Astrocyte (in vitro differentiated cells and primary cell): Measurements from ENCODE around the gene AHNAK. TPM values are rescaled to one million over a fixed set of nuclear protein-coding genes. Genes with fewer than 3 reads are reported as not detected.
A peak's percentile ranks its signal among the peaks of the same experiment; 100 is the strongest.
"Not testable (repeated sequence)": the region's sequence is repeated elsewhere in the genome, so short reads cannot be mapped to it uniquely, and the experiment has no call there.

Source experiments
- DNase-seq: peaks from one replicate; pipeline ENCODE4 v3.0.0-alpha.2; 2010; ENCODE audit warnings: low read depth
- FAIRE-seq: peaks from 2 replicates; lab custom pipeline; 2011; peaks lifted over from hg19 to GRCh38; lab: Jason Lieb, UNC
- H2AFZ ChIP-seq: 2 replicates; pipeline ENCODE4 v1.6.0; 2012; ENCODE audit warnings: low read depth, low read length, inconsistent platforms
- H3K27ac ChIP-seq: 2 replicates; pipeline ENCODE4 v1.5.1; 2011; ENCODE audit warnings: low read depth, low read length, inconsistent platforms
- H3K27me3 ChIP-seq: 2 replicates; pipeline ENCODE4 v1.6.0; 2011; ENCODE audit warnings: low read length, inconsistent platforms; ENCODE audit not compliant: insufficient read depth
- H3K36me3 ChIP-seq: 2 replicates; pipeline ENCODE4 v1.5.1; 2011; ENCODE audit warnings: low read length, inconsistent platforms; ENCODE audit not compliant: insufficient read depth
- H3K4me1 ChIP-seq: 2 replicates; pipeline ENCODE4 v1.5.1; 2011; ENCODE audit warnings: low read length, inconsistent platforms; ENCODE audit not compliant: insufficient read depth
- H3K4me2 ChIP-seq: 2 replicates; pipeline ENCODE4 v1.6.0; 2012; ENCODE audit warnings: low read length, inconsistent platforms
- H3K4me3 ChIP-seq: 2 replicates; pipeline ENCODE4 v1.5.1; 2011; ENCODE audit warnings: low read depth, mild to moderate bottlenecking, low read length, inconsistent platforms; ENCODE audit not compliant: insufficient read depth
- H3K79me2 ChIP-seq: 2 replicates; pipeline ENCODE4 v1.6.0; 2012; ENCODE audit warnings: mild to moderate bottlenecking, low read length, inconsistent platforms; ENCODE audit not compliant: insufficient read depth
- H3K9ac ChIP-seq: 2 replicates; pipeline ENCODE4 v1.6.0; 2012; ENCODE audit warnings: mild to moderate bottlenecking, low read length, inconsistent platforms
- H3K9me3 ChIP-seq: 2 replicates; pipeline ENCODE4 v1.5.1; 2012; ENCODE audit warnings: low read depth, mild to moderate bottlenecking, low read length, inconsistent platforms; ENCODE audit not compliant: insufficient read depth
- H4K20me1 ChIP-seq: 2 replicates; pipeline ENCODE4 v1.6.0; 2012; ENCODE audit warnings: low read length, inconsistent platforms; ENCODE audit not compliant: insufficient read depth
- H3K27ac Mint-ChIP-seq: one replicate; pipeline ENCODE4 v1.8.0; 2021; ENCODE audit warnings: mild to moderate bottlenecking, mixed read lengths; ENCODE audit not compliant: unreplicated experiment
- H3K27me3 Mint-ChIP-seq: one replicate; pipeline ENCODE4 v1.8.0; 2021; ENCODE audit warnings: low read depth, mixed read lengths; ENCODE audit not compliant: unreplicated experiment
- H3K36me3 Mint-ChIP-seq: one replicate; pipeline ENCODE4 v1.8.0; 2021; ENCODE audit warnings: low read depth, mixed read lengths; ENCODE audit not compliant: unreplicated experiment
- H3K4me1 Mint-ChIP-seq: one replicate; pipeline ENCODE4 v1.8.0; 2021; ENCODE audit warnings: low read depth, mixed read lengths; ENCODE audit not compliant: unreplicated experiment
- H3K4me3 Mint-ChIP-seq: one replicate; pipeline ENCODE4 v1.8.0; 2021; ENCODE audit warnings: mild to moderate bottlenecking, moderate library complexity, mixed read lengths; ENCODE audit not compliant: unreplicated experiment
- H3K9me3 Mint-ChIP-seq: one replicate; pipeline ENCODE4 v1.8.0; 2021; ENCODE audit warnings: mild to moderate bottlenecking, mixed read lengths; ENCODE audit not compliant: unreplicated experiment
- EZH2 ChIP-seq: IDR thresholded peaks from 2 replicates; pipeline ENCODE4 v1.6.1; 2012; ENCODE audit warnings: mild to moderate bottlenecking, low read length, inconsistent platforms; ENCODE audit not compliant: insufficient read depth
- total RNA-seq: library from RNA; stranded (reverse); gene quantifications from 2 replicates; pipeline ENCODE4 v1.2.1, GENCODE V29; 2021
- TF ChIP-seq, protein P1 (sequence below): IDR thresholded peaks from 2 replicates; pipeline ENCODE4 v1.5.1; 2011; ENCODE audit warnings: low read depth, mild to moderate bottlenecking, inconsistent platforms, low read length, moderate library complexity; ENCODE audit not compliant: insufficient read depth

Gene AHNAK
- total RNA-seq, 1 donor from 2014 or later: 378 TPM

- FAIRE-seq (peak; percentile 47), DNase-seq (peak; percentile 96)
- H3K9me3 Mint-ChIP-seq: no peaks in the 10 kb centered on the region
- no peaks in the 10 kb centered on the region for H3K27me3 Mint-ChIP-seq
- peaks cover 5% of the 10 kb centered on the region for H3K79me2 ChIP-seq
- peak overlapping the region; percentile 43 for H3K4me3 ChIP-seq
- peak overlapping the region; percentile 19 for H2AFZ ChIP-seq
- H3K36me3 Mint-ChIP-seq: peaks cover 5% of the 10 kb centered on the region
- H3K27me3 ChIP-seq: no peaks in the 10 kb centered on the region
- TF ChIP-seq EZH2: no peak
- TF ChIP-seq, protein P1, sequence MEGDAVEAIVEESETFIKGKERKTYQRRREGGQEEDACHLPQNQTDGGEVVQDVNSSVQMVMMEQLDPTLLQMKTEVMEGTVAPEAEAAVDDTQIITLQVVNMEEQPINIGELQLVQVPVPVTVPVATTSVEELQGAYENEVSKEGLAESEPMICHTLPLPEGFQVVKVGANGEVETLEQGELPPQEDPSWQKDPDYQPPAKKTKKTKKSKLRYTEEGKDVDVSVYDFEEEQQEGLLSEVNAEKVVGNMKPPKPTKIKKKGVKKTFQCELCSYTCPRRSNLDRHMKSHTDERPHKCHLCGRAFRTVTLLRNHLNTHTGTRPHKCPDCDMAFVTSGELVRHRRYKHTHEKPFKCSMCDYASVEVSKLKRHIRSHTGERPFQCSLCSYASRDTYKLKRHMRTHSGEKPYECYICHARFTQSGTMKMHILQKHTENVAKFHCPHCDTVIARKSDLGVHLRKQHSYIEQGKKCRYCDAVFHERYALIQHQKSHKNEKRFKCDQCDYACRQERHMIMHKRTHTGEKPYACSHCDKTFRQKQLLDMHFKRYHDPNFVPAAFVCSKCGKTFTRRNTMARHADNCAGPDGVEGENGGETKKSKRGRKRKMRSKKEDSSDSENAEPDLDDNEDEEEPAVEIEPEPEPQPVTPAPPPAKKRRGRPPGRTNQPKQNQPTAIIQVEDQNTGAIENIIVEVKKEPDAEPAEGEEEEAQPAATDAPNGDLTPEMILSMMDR: no peak
- peak overlapping the region; percentile 97 for H3K27ac ChIP-seq
- no peaks in the 10 kb centered on the region for H3K36me3 ChIP-seq
- peak overlapping the region; percentile 93 for H3K4me2 ChIP-seq
- no peaks in the 10 kb centered on the region for H3K9me3 ChIP-seq
- H3K4me3 Mint-ChIP-seq: peak overlapping the region; percentile 64
- H3K27ac Mint-ChIP-seq: peak overlapping the region; percentile 91
- H3K4me1 ChIP-seq: peaks cover 69% of the 10 kb centered on the region
- H3K4me1 Mint-ChIP-seq: peaks cover 56% of the 10 kb centered on the region
- peaks cover 15% of the 10 kb centered on the region for H4K20me1 ChIP-seq
- peak overlapping the region; percentile 88 for H3K9ac ChIP-seq
Observed at GRCh38 chr11:62553080-62553838, 6.7 kb upstream of the AHNAK start.

DNA sequence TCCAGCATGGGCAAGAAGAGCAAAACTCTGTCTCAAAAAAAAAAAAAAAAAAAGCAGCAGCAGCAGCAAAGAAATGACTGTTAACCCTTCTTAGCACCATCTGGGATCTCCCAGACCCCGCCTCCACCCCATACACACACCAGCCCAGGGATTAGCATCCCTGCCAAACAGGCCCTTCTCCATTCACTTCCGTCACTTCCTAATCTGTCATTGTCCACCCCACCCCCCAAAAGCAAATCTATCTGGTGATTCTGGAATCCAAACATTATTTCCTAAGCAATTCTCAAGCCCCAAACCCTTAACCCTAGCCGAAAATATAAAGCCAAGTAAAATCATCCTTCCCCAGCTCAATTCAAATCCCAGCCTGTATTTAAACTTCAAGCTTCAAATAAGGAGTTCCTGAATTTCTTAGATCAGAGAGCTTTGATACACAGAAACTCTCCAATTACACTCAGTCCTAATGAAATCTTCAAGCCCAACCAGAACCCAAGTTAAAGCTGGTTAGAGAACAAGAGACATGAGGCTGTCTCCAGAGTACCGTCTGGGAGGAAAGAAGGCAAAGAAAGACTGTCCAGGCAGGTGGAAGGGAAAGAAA, 6.0 kb upstream of the AHNAK start:
- no peaks in the 10 kb centered on the region for H3K27me3 ChIP-seq
- peak overlapping the region; percentile 90 for H3K27ac Mint-ChIP-seq
- no peaks in the 10 kb centered on the region for H3K36me3 ChIP-seq
- peaks cover 15% of the 10 kb centered on the region for H4K20me1 ChIP-seq
- H3K4me3 ChIP-seq: peak overlapping the region; percentile 43
- H3K4me1 Mint-ChIP-seq: peaks cover 63% of the 10 kb centered on the region
- FAIRE-seq (no peak), DNase-seq (no peak)
- H2AFZ ChIP-seq: no peak overlapping the region
- peaks cover 5% of the 10 kb centered on the region for H3K36me3 Mint-ChIP-seq
- peaks cover 8% of the 10 kb centered on the region for H3K79me2 ChIP-seq
- peak overlapping the region; percentile 93 for H3K4me2 ChIP-seq
- no peaks in the 10 kb centered on the region for H3K9me3 Mint-ChIP-seq
- no peak for TF ChIP-seq EZH2
- TF ChIP-seq, protein P1: no peak
- H3K4me3 Mint-ChIP-seq: peak overlapping the region; percentile 54
- H3K27me3 Mint-ChIP-seq: no peaks in the 10 kb centered on the region
- peak overlapping the region; percentile 88 for H3K9ac ChIP-seq
- peaks cover 75% of the 10 kb centered on the region for H3K4me1 ChIP-seq
- no peaks in the 10 kb centered on the region for H3K9me3 ChIP-seq
- peak overlapping the region; percentile 97 for H3K27ac ChIP-seq

DNA sequence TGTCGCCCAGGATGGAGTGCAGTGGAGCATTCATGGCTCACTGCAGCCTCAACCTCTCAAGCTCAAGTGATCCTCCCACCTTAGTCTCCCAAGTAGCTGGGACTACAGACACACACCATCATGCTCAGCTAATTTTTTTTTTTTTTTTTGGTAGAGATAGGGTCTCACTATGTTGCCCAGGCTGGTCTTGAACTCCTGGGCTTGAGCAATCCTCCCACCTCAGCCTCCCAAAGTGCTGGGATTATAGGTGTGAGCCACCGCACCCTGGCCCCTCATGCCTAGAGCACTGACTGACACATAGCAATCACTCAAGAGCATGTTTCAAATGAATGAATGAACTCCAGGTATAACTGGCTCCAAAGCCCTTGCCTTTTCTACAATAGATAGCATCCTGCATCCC, 3.9 kb upstream of the AHNAK start:
- Histone ChIP-seq H3K4me1 (peaks cover 61% of the 10 kb centered on the region), H3K79me2 (peaks cover 22% of the 10 kb centered on the region)
- H3K9me3 ChIP-seq, H4K20me1 ChIP-seq, H3K36me3 Mint-ChIP-seq, H2AFZ ChIP-seq, H3K4me3 ChIP-seq, H3K27ac ChIP-seq, FAIRE-seq, H3K9me3 Mint-ChIP-seq, DNase-seq, H3K27me3 ChIP-seq, H3K4me2 ChIP-seq, H3K36me3 ChIP-seq, H3K27me3 Mint-ChIP-seq, H3K9ac ChIP-seq: not testable (repeated sequence)
- peak overlapping the region; percentile 14 for H3K4me3 Mint-ChIP-seq
- peak overlapping the region; percentile 72 for H3K27ac Mint-ChIP-seq
- peaks cover 45% of the 10 kb centered on the region for H3K4me1 Mint-ChIP-seq
